Calu3 (cell line): ENCODE measurements around the gene CDH13. TPM values are rescaled to one million over a fixed set of nuclear protein-coding genes. Genes with fewer than 3 reads are reported as not detected.

Source experiments
- BruUV-seq: library from RNA; stranded (reverse); fragments of 400-500 nt; replicated peaks from 2 replicates; lab custom pipeline; 2021; lab: Mats Ljungman, UMichigan
- CTCF ChIA-PET: fragments of 300-600 bp; sonication (Branson Sonifier 250); formaldehyde crosslinking; loops from one replicate; lab custom pipeline; 2022; ENCODE audit warnings: antibody characterized with exemption; lab: Charles Lee
- DNase-seq: peaks from one replicate; pipeline ENCODE4 v3.0.0; 2022
- H3K27ac Mint-ChIP-seq: one replicate; pipeline ENCODE4 v1.8.0; 2022; ENCODE audit warnings: mixed read lengths; ENCODE audit not compliant: unreplicated experiment
- H3K27me3 Mint-ChIP-seq: one replicate; pipeline ENCODE4 v1.8.0; 2022; ENCODE audit warnings: mixed read lengths; ENCODE audit not compliant: unreplicated experiment
- H3K36me3 Mint-ChIP-seq: one replicate; pipeline ENCODE4 v1.8.0; 2022; ENCODE audit warnings: mild to moderate bottlenecking, moderate library complexity, mixed read lengths; ENCODE audit not compliant: insufficient read depth, unreplicated experiment
- H3K4me1 Mint-ChIP-seq: one replicate; pipeline ENCODE4 v1.8.0; 2022; ENCODE audit warnings: mild to moderate bottlenecking, low read depth, mixed read lengths; ENCODE audit not compliant: unreplicated experiment
- H3K4me3 Mint-ChIP-seq: one replicate; pipeline ENCODE4 v1.8.0; 2022; ENCODE audit warnings: mild to moderate bottlenecking, low read depth, moderate library complexity, mixed read lengths; ENCODE audit not compliant: unreplicated experiment
- H3K9me3 Mint-ChIP-seq: one replicate; pipeline ENCODE4 v1.8.0; 2022; ENCODE audit warnings: low read depth, mixed read lengths; ENCODE audit not compliant: unreplicated experiment
- intact Hi-C: fragments of 100-400 bp; cut with micrococcal nuclease; formaldehyde crosslinking; loops from one replicate; pipeline ENCODE4 v1.10.0; 2022; ENCODE audit not compliant: unreplicated experiment
- total RNA-seq: library from RNA; stranded (reverse); gene quantifications from 2 replicates; pipeline ENCODE4 v1.2.3, GENCODE V29; 2022
- TF ChIP-seq, protein P1 (sequence below): fragments of 200-600 bp; IDR thresholded peaks from one replicate; pipeline ENCODE4 v1.8.0; 2022; ENCODE audit warnings: antibody characterized with exemption; ENCODE audit not compliant: unreplicated experiment

CDH13 gene
- total RNA-seq, 1 experiment from 2014 or later: not detected

- DNase-seq: no peak
- CTCF ChIA-PET: no interaction called here
- no peaks in the 10 kb centered on the region for H3K9me3 Mint-ChIP-seq
- H3K27ac Mint-ChIP-seq: no peak overlapping the region
- H3K4me3 Mint-ChIP-seq: no peak overlapping the region
- TF ChIP-seq, protein P1, sequence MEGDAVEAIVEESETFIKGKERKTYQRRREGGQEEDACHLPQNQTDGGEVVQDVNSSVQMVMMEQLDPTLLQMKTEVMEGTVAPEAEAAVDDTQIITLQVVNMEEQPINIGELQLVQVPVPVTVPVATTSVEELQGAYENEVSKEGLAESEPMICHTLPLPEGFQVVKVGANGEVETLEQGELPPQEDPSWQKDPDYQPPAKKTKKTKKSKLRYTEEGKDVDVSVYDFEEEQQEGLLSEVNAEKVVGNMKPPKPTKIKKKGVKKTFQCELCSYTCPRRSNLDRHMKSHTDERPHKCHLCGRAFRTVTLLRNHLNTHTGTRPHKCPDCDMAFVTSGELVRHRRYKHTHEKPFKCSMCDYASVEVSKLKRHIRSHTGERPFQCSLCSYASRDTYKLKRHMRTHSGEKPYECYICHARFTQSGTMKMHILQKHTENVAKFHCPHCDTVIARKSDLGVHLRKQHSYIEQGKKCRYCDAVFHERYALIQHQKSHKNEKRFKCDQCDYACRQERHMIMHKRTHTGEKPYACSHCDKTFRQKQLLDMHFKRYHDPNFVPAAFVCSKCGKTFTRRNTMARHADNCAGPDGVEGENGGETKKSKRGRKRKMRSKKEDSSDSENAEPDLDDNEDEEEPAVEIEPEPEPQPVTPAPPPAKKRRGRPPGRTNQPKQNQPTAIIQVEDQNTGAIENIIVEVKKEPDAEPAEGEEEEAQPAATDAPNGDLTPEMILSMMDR: no peak
- H3K36me3 Mint-ChIP-seq: no peaks in the 10 kb centered on the region
- intact Hi-C loops: no loop called here
- H3K4me1 Mint-ChIP-seq: no peaks in the 10 kb centered on the region
- no TSS peak for BruUV-seq
- peaks cover 15% of the 10 kb centered on the region for H3K27me3 Mint-ChIP-seq
Observed at GRCh38 chr16:83769397-83770008, 1142.7 kb downstream of the CDH13 start.

GRCh38 chr16:83771306-83771942, 1144.7 kb downstream of the CDH13 start:
- no TSS peak for BruUV-seq
- Mint-ChIP-seq H3K9me3 (no peaks in the 10 kb centered on the region), H3K4me3 (no peak overlapping the region), H3K27me3 (peaks cover 23% of the 10 kb centered on the region), H3K4me1 (no peaks in the 10 kb centered on the region), H3K36me3 (no peaks in the 10 kb centered on the region), H3K27ac (no peak overlapping the region)
- TF ChIP-seq, protein P1: no peak
- DNase-seq: no peak
- CTCF ChIA-PET: no interaction called here
- intact Hi-C loops: no loop called here

GRCh38 chr16:83772806-83773205, 1146.0 kb downstream of the CDH13 start:
- Mint-ChIP-seq H3K27ac (no peak overlapping the region), H3K36me3 (no peaks in the 10 kb centered on the region), H3K4me1 (no peaks in the 10 kb centered on the region), H3K9me3 (peaks cover 3% of the 10 kb centered on the region), H3K4me3 (no peak overlapping the region), H3K27me3 (peaks cover 34% of the 10 kb centered on the region)
- no TSS peak for BruUV-seq
- no peak for DNase-seq
- TF ChIP-seq, protein P1: no peak
- intact Hi-C loops: no loop called here
- CTCF ChIA-PET: no interaction called here

DNA sequence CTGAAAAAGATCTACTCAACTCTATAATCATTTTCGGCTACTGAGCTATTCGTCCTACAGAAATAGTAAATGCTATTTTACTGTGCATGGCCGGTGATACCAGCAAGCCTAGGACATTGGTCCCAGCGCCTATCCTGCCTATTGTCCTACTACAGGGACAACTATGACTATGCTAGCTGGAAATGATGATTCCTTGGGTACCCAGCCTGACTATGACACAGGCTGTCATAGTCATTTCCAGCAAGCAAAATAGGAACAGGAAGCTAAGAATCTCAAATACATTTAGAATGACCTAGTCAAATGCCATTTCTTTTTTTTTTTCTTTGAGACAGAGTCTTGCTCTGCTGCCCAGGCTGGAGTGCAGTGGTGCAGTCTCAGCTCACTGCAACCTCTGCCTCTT, 1147.3 kb downstream of the CDH13 start:
- intact Hi-C loops: no loop called here
- CTCF ChIA-PET: no interaction called here
- Mint-ChIP-seq H3K27me3 (peaks cover 34% of the 10 kb centered on the region), H3K4me1 (no peaks in the 10 kb centered on the region), H3K36me3 (no peaks in the 10 kb centered on the region), H3K9me3 (peaks cover 3% of the 10 kb centered on the region), H3K4me3 (no peak overlapping the region), H3K27ac (no peak overlapping the region)
- no peak for DNase-seq
- BruUV-seq: no TSS peak
- TF ChIP-seq, protein P1: no peak
